ENCODE results near the gene IL6R.

IL6R gene

GRCh38 chr1:154489695-154490274, 84.6 kb downstream of the IL6R start:
- no peak for DNase-seq (ENCODE audit: extremely low read depth, low read depth)
- no peak for TF ChIP-seq CTCF (IDR thresholded peaks at IDR 0.05; ENCODE audit: low read depth, low read length)

GRCh38 chr1:154490317-154490716, 85.2 kb downstream of the IL6R start:
- DNase-seq (ENCODE audit: extremely low read depth, low read depth): no peak
- TF ChIP-seq CTCF (IDR thresholded peaks at IDR 0.05; ENCODE audit: low read depth, low read length): no peak

GRCh38 chr1:154492115-154492514, 87.0 kb downstream of the IL6R start:
- no peak for DNase-seq (ENCODE audit: extremely low read depth, low read depth)
- TF ChIP-seq CTCF (IDR thresholded peaks at IDR 0.05; ENCODE audit: low read depth, low read length): no peak

GRCh38 chr1:154493276-154493675, 88.1 kb downstream of the IL6R start:
- no peak for DNase-seq (ENCODE audit: extremely low read depth, low read depth)
- no peak for TF ChIP-seq CTCF (IDR thresholded peaks at IDR 0.05; ENCODE audit: low read depth, low read length)

- no peak for DNase-seq (ENCODE audit: extremely low read depth, low read depth)
Measured at GRCh38 chr1:154495496-154496273, 90.5 kb downstream of the IL6R start.

GRCh38 chr1:154496383-154496782, 91.2 kb downstream of the IL6R start:
- DNase-seq (ENCODE audit: extremely low read depth, low read depth): no peak
- no peak for TF ChIP-seq CTCF (IDR thresholded peaks at IDR 0.05; ENCODE audit: low read depth, low read length)

More at GRCh38 chr1:154495496-154496273, 90.5 kb downstream of the IL6R start:
- no peak for TF ChIP-seq CTCF (IDR thresholded peaks at IDR 0.05; ENCODE audit: low read depth, low read length)

- no peak for DNase-seq (ENCODE audit: extremely low read depth, low read depth)
- TF ChIP-seq CTCF (IDR thresholded peaks at IDR 0.05; ENCODE audit: low read depth, low read length): no peak
Measured at GRCh38 chr1:154497026-154497806, 92.1 kb downstream of the IL6R start.

Measured in AG09319 (cell line).